Measurements from ENCODE around the gene KPNA1.

- no peak for TF ChIP-seq EZH2phosphoT487 (IDR thresholded peaks at IDR 0.05; ENCODE audit: low read depth)
- no peak for TF ChIP-seq CTCF (IDR thresholded peaks at IDR 0.05; ENCODE audit: low read depth, low read length)
Observed at GRCh38 chr3:122414391-122414790, 100.3 kb downstream of the KPNA1 start.
